OCI-M2 (cell line): Measurements from ENCODE around the gene PMPCA.

Experiments used
- DNase-seq: peaks from one replicate; lab custom pipeline; 2025; ENCODE audit not compliant: unreplicated experiment; lab: John Stamatoyannopoulos, UW

The PMPCA gene

DNA sequence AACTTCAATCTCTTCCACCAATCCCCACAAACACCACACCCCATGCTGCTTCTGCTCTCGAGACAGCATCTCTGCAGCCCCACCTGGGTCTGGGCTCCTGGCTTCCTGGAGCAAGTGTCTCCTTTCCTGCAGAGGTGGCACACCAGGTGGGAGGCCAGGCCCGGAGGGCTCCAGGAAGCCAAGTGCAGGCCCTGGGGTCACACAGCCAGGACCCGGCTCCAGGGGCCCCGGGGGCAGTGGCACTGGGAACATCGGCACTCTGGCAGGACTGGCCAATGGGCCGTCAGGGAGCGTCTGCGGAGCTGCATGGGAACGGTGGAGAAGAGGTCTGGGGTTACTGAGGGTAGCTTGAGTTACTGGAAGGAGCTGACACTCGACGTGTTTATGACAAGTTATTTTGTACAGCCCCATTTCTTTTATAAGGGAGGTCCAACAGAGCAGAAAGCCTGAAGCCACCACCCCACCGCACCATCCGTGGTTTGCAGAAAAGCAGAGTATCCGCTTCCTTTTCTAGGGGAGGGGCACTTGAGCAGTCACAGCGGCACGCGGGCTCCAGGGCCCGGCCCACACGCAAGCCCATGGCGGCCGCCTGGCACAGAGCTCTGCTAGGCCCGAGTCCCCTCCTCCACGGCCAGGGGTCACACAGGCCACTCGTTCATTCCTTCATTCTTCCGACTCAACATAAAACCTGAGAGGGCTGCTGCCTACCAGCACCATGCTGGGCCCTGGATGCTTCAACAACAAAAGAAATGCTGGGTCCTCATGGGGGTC lies 43.8 kb downstream of the PMPCA start:
- no peak for DNase-seq

DNA sequence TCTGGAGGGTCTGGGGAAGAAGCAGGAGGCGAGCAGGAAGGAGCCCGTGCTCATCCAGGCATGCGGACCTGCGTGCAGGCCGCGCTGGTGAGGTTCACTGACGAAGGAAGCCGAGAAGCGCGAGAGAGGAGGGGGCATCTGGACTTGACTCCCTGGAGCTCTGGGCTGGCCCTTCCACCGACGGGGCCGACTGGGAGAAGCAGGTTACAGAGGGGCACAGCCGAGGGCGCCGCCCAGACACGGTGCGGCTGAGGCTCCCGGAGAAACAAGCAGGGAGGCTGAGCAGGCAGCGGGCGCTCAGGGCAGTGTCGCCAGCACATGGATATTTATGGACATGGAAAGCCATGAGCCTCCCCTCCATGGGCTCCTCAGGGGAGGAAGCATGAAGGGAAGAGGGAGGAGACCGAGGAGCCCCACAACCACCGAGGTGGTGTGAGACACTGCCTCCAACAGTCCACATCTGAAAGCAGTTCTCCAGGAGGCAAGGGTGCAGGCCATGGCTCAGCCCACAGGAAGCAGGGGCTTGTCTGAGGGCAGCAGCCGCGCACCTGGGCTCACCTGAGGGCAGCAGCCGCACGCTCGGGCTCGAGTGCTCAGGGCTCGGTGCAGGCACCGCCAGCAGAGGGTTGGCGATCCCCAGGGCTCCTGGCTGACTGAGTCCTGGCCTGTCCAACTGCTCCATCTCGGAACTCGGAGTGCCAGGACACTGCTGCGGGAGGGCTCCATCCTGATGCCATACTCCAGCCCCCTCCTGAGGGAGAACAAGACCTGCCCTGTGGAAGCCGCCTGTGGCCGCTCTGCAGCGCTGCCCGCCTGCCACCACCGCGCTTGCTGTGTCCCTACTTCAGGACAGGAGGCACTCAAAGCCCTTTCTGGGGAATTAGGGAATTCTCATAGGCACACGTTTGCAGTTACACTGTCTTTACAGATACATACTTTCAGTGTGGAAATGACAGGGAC lies 44.9 kb downstream of the PMPCA start:
- no peak for DNase-seq

DNA sequence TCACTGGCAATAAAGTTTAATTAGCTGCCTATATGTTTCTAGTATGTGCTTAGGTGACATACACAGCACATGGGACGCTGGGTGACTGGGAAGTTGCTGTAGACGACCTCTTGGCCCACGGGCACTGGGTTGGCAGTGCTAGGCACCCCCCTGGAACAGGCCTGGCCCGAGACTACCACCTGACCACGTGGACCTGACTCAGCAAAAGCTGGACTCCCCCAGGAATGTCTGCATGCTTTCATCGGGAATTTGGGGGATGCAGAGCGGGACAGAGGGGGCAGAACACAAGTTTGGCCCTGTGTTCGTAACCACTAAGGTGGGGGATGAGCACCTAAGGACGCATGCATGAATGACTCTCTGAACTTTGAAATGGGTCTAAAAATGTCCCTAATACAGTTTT lies 45.8 kb downstream of the PMPCA start:
- no peak for DNase-seq

DNA sequence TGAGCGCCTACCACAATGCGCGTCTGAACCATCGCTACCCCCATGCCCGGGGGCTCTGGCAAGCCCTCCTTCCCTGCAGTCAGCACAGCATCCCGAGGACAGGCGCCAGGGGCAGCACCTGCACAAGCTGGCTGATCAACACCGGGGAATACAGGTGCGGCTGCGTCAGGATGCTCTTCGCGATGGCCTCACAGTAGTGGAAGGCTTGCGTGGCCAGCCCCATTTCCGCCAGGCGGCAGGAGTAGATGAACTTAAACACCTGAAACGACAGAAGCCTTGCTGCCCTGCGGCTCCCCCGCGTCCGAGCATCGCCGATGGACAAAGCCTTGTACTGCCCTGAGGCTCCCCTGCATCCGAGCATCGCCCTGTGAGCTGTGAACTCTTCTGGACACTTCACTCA lies 46.9 kb downstream of the PMPCA start:
- DNase-seq, result no peak

DNA sequence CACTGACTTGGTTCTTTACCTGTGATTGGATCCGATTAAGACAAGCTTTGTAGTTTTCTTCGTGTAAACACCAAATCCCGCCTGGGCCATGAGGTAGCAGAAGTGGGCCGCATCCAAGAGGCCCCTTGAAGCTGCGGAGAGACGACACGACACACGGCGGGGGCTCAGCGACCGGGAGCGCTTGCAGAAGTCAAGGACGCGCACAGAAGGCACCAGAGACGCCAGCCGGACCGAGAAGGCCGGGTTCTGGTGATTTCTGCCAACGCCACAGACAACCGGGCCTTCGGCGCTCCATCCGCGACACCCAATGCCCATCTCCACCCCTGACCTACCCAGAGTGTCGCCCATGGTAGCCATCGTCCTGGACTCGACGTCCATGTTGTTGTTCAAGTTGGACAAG lies 49.0 kb downstream of the PMPCA start:
- DNase-seq, result no peak

DNA sequence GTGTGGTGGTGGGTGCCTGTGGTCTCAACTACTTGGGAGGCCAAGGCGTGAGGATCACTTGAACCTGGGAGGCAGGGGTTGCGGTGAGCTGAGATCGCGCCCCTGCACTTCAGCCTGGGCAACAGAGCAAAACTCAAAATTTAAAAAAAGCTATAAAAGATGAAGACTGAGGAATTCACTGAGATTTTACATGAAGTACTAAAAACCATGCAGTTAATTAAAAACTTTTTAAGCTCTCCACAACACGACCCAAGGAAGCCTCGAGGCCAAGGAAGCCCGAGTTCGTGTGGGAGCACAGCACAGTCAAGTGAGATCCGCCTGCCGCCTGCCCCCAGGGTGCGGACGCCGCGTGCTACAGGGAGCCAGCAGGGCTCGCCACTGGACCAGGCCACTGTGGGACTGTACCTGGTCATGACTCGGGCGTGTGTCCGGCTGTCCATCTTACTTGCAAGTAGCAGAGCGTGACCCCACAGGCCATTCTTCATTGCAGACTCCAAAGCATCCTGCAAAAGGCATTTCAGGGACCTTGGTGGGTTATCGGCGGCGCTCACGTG lies 50.4 kb downstream of the PMPCA start:
- no peak for DNase-seq

DNA sequence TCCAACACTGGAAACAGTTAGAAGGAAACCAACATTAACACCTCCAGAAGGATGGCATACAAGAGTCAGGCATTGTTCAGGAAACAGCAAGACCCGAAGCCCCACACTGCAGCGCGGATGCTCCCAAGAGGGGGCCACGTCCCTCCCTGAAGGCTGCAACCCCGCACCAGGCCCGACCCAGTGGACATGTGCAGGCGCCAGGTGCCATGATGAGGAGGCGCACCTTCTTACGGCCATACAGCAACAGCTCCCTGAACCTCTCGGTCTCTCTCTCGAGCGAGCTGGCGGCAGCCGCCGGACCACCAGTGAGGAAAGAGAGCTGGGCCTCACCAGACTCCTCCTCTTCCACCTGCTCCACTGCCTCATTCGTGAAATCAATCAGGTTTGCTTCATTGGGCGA lies 52.2 kb downstream of the PMPCA start:
- DNase-seq, result no peak

DNA sequence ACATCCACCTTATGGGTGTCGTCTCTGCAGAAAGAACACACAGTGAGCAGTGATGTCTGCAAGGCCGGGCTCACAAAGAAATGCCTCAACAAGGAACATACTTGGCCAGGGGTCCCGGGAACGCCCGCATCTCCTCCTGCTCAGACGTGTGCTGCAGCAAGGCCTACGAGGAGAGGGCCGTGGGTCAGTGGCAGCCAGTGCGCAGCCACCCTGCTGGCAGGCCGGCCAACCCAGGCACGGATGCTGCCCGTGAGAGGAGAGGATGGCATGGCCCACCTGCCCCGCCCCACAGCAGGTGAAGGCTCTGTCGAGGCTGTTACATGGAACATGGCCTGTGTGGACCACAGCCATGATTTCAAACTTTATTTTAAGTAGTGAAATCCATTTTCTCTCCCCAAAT lies 53.1 kb downstream of the PMPCA start:
- DNase-seq, result no peak

DNA sequence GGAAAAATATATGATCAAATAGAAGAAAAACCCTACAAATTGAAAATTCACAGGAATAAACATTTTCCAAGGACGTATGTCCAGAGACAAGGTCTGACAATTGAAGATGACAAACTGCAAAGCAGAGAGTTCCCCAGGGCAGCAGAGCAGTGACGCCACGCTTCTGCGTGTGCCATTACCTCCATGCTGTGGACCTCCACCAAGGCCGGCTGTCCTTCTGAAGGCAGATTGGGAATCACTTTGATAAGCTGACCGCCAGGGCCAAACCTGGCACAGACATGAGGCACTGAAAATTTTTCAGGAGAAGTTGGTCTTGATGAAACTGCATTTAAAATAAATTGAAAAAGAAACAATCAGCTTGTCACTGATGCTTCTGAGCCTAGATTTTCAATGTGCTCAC lies 53.8 kb downstream of the PMPCA start:
- DNase-seq, result no peak

DNA sequence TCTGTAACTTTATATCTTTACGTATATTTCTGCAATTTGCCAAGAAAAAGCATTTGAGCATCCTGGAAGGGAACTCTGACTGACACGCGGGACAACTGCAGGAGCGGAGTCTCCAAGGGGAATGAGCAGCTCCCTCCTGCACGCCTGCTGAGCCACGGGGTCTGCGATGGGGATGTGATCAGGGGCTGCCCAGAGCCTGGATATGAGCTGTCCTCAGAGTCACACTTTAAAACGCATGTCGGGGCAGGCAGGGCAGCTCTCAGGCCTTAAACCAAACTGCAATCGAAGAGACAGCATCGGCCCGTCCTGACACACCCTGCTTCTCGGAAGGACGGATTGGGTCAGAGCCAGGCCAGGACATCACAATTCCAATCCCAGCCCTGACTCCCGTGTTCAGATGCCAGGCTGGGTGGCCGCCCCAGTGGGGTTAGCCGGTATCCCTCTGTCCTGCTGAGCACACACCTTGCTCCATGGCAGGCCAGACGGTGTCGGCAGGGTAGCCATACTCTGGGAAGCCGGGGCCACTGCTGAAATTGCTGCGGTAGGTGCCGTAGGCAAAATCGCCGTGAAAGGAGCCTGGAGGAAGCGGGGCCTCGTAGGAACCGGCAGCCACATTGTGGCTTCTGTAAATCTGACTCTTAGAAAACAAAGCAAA lies 55.2 kb downstream of the PMPCA start:
- no peak for DNase-seq

DNA sequence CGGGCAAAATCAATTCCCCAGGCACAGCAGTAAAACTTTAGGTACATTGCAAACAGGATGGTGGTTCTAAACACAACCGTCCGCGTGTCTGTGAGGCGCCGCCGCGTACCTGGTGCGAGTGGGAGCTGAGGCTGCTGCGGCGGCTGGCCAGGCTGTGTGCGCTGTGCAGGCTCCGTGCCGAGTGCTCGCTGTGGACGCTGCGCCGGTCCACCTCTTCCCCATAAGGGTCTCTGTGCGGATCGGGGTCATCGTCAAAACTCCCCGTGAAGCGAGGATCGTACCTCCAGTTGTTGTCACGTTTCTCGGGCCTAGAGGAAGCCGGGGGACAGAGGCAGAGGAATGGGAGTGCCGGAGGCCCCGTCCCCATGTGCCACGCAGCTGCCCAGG lies 55.7 kb downstream of the PMPCA start:
- no peak for DNase-seq

DNA sequence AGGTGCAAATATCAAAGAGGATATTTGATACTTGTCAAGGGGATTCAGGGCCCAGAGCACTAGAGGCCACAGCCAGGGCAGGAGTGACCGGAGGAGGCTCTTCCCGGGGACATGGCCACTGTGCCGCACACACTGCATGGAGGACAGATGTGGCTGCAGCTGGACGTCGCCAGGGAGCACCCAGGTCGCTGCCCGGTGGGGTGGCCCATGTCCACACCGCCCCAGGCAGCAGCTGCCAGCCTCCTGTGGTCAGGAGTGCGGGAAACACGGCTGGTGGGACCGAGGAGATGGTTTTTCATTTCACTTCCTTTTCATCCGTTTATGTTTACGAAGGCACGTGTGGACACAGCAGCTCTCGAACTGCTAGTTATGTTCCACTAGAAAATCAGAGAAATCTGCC lies 57.3 kb downstream of the PMPCA start:
- DNase-seq, result no peak

DNA sequence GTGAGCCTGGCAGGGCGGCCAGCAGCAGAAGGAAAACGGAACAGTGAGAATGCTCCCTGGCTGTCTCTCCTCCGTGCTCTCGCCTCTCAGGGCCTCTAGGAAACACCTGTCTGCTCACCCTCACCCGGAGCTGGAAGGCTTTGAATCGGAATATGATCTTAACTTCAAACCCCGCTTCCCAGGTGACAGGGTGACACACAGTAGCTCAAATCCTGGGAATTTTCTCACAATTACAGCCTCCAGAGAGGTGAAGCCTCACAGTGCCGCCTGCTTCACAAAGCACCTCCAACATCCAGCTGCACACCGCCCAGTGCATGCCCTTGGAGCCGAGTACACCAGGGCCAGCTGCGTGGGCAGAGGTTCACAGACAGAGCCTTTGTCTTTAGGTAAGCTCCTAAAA lies 59.9 kb downstream of the PMPCA start:
- no peak for DNase-seq

DNA sequence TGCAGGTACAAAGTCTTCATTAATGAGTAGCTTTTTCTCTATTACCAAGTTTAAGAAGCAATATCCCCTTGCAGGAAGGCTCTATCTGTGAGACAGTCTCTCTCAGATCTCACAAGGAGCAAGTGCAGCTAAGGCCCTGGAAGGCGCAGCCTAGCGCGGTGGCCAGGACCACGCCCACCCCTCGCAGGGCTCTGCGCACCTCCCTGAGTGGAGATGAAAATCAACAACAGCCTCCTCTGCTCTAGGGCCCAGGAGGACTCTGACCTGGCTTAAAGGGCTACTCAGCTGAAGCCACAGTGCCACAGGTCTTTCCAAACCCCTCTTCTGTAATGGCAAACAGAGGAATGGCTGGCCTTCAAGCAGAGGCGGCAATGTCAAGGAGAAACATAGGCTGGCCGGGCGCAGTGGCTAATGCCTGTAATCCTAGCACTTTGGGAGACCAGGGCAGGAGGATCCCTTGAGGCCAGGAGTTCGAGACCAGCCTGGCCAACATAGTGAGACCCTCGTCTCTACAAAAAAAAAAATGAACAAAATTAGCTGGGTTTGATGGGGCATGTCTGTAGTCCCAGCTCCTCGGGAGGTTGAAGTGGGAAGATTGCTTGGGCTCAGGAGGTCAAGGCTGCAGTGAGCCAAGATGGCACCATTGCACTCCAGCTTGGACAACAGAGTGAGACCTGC lies 60.5 kb downstream of the PMPCA start:
- no peak for DNase-seq

DNA sequence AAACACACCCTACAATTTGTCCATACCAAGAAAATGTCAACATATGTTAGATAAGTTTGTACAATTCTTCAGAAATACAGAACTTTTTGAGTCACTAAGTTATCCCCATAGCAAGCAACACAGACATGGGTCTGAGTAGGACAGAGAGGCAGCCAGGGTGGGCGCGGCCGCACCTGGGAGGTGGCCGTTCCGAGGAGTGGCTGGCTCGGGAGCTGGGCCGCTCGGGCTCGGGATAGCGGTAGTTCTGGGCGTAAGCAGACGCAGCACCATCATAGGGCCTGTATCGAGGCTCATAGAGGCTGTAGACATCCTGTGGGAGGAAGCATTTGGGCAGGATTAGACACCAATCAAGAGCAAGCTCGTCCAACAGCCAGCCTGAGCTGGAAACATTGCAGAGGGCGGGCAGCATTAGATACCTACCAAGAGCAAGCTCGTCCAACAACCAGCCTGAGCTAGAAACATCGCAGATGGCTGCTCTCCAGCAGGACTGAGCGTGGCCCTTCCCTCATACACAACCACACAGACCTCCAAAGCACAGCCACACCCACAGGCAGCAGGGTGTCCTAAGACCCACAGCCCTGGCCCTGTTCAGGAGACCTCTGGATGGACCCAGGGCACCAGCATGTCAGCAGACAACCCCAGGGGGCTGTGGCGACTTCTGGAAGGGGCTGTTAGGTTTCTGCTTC lies 61.5 kb downstream of the PMPCA start:
- DNase-seq, result no peak

DNA sequence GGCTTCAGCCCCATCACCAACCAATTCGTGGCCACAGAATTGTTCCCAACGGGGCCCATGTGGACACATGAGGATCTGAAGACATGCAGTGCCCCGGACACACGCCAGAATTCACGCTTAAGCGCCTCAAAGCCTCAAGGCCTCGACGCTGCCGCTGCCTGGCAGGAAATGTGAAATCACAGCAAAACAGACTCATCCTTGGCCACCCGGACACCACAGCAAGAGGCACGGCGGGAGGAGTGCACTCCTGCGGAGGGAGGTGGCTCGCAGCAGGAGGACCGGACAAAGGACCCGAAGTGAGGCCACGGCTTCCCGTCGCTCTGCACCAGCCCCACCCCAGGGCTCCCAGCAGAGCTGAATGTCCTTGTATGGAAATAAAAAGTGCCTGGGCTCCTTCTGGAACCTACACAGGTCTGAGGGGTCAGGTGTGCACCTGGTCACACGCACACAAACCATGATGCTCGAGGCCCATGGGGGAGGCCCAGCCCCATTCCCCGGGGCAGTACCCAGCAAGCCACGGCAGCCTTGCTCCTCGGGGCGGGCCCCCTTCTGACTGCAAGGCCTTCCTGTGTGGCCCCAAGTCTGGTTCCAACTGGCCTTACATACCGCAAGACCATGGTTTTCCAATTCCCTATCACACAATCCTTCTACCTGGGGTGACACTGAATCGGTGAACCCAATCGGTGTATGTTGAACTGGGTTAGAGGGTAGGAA lies 62.3 kb downstream of the PMPCA start:
- DNase-seq, result no peak

DNA sequence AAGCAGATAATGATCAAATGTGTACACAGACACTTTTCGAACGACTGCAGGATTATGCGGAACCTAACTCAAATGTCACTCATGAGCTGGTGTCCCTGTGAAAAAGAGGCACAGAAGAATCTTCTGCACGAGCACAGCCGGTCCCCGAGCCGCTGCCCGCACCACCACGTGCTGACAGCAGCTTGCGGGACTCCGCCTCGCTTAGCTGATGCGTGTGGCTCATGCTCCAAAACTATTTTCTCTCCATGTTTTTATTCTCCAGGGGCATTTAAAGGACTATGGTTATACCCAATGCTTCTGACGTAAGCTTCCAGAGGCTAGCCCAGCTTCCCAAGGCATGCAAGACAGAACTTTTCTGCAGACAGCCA lies 62.9 kb downstream of the PMPCA start:
- DNase-seq, result no peak
